Astrocyte of the cerebellum (primary cell): Measurements from ENCODE around the gene COL6A3.

Experiments used
- DNase-seq: peaks from one replicate; pipeline ENCODE4 v3.0.0-alpha.2; 2011; ENCODE audit warnings: low read depth
- H3K4me3 ChIP-seq: 2 replicates; pipeline ENCODE4 v1.5.1; 2011; ENCODE audit warnings: mild to moderate bottlenecking, low read depth, low read length, moderate library complexity
- CTCF ChIP-seq: IDR thresholded peaks from 2 replicates; pipeline ENCODE4 v1.5.1; 2012; ENCODE audit warnings: low read length, low read depth, moderate library complexity, mild to moderate bottlenecking; ENCODE audit errors: missing control alignments
- in situ Hi-C: cut with HindIII; loops from 2 replicates; pipeline ENCODE4 v1.10.0; 2017; ENCODE audit warnings: low sequenced_read_pairs

The COL6A3 gene

GRCh38 chr2:237320801-237321560 is 93.0 kb downstream of the COL6A3 start:
- TF ChIP-seq CTCF, result no peak
- DNase-seq, result no peak
- no peak overlapping the region for H3K4me3 ChIP-seq
- in situ Hi-C loops, result no loop called here

- no peak for DNase-seq
- no peak for TF ChIP-seq CTCF
- H3K4me3 ChIP-seq, result no peak overlapping the region
- in situ Hi-C loops, result no loop called here
Measured at GRCh38 chr2:237319887-237320286, 94.1 kb downstream of the COL6A3 start.

- no peak for DNase-seq
- no peak overlapping the region for H3K4me3 ChIP-seq
- in situ Hi-C loops, result no loop called here
- TF ChIP-seq CTCF, result no peak
Measured at GRCh38 chr2:237319086-237319820, 94.7 kb downstream of the COL6A3 start.

GRCh38 chr2:237316339-237316738 is 97.6 kb downstream of the COL6A3 start:
- in situ Hi-C loops, result no loop called here
- TF ChIP-seq CTCF, result no peak
- no peak overlapping the region for H3K4me3 ChIP-seq
- DNase-seq, result no peak

GRCh38 chr2:237315829-237316225 is 98.1 kb downstream of the COL6A3 start:
- no peak for TF ChIP-seq CTCF
- no peak overlapping the region for H3K4me3 ChIP-seq
- in situ Hi-C loops, result no loop called here
- no peak for DNase-seq

- in situ Hi-C loops, result no loop called here
- DNase-seq, result peak; percentile 90
- H3K4me3 ChIP-seq, result no peak overlapping the region
- TF ChIP-seq CTCF, result peak; percentile 34
Measured at GRCh38 chr2:237315170-237315828, 98.7 kb downstream of the COL6A3 start.
